ENCODE data around the gene CCDC107.

CCDC107 gene

DNA sequence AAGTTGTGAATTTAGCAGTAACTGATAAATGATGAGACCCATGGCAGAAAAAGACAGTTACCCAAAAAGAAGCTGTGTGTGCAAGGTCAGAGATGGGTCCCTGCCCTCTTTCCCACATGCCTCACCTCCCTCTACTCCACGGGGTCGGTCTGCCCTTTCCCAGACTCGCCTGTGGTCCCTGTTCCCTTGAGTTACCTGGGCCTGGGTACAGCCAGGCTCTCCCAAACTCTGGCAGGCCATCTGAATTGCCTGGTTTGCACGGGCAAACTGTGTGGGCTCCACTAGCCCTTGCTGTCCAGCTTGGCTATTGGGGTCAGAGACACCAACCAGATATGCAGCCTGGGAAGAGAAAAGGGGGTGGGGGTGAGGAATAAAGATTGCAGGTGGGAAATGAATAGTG is 50.1 kb downstream of the CCDC107 start:
- DNase-seq, result no peak

DNA sequence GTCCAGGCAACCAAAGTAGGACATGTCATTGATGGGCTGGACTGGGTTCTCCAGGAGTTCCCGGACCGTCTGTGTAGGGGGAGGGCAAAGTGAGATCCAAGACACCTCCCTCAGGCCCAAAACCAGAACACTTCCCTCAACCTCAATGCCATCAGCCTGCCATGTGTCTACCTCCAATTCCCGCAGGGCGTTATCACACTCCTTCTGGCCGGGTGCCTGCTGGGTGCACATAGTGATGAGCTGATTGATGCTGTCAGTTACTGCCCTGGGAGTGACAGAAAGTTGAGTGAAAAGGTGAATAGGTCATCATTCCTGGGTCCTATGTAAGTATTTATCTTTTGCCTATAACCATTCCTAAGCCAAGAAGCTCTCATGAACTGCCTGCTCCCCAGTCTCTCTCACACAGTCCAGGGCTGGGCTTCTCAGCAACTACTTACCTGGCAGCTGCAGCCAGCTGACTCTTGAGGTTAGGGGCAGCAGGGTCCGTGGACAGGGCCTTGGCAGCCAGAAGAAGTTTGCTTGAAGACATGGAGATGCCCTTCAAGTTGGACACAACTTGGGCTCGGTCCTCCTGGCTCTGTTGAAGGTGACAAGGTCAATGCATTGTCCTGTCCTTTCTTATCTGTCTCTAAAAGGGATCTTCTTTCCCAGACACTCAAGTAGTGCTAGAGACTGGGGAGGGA is 52.9 kb downstream of the CCDC107 start:
- no peak for DNase-seq

Measured in NCI-H510A (cell line).